Measurements from ENCODE around the gene PKNOX2.

The PKNOX2 gene

DNA sequence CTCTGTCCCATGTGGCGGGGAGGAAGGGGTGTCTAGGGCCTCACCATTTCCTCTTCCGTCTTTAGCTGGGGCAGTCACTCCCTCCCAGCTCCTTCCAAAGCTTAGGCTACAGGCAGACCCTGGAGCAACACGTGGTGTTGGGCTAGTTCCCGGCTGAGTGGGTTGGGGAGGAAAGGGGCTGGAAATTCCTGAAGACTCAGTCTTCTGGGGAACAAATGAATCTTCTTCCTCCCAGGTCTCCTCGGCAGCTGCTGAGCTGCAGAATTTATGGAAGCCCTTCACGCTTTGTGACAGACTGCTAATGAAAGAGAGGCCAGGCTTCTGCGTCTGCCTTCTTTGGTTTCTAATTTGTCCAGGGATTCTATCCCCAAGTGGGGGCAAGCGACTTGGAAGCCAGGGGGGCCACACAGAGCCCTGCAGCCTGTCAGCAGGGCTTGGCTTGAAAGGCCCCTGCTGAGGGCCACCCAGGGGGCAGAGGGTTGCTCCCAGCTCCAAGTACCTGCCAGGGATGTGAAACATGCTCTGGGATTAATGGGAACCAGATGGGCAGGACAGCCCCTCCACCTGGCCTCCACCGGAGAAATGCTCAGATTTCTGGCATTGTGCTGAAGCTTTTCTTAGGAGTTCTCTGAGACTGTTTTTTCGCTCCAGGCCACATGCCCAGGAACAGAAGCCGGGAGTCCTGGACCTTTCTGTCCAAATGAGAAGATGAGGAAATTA is 123.1 kb downstream of the PKNOX2 start:
- no peak for DNase-seq (ENCODE audit: low read depth)

DNA sequence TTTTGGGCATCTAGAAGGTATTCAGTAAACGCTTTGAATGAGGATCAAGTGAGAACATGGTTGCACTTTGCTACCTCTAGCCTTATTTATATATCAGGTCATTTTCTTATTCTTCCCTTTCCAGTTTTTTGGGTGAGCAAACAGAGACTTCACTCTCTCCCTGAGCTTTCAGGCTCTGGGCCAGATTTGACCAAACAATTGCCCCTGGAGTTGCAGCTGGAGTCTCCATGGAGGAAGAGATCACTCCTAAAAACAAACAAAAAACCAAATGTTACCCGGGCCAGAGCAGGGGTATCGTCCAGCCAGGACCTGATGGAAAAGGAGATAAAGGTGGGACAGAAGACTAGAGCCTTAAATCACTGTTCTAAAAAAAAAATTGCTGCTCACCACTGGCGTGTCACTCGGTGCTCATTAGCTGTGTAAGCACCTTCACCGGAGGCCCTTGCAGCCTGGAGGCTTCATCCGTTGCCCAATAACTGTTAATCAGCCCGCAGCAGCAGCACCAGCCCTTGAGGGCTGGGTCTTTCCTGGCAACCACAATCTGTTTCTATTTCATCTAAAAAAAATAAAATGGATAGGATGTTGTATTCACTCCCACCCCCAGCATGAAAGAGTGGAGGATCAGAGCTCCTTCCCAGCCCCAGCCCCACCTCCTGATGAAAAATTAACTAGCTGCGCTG is 125.0 kb downstream of the PKNOX2 start:
- DNase-seq (ENCODE audit: low read depth): no peak

DNA sequence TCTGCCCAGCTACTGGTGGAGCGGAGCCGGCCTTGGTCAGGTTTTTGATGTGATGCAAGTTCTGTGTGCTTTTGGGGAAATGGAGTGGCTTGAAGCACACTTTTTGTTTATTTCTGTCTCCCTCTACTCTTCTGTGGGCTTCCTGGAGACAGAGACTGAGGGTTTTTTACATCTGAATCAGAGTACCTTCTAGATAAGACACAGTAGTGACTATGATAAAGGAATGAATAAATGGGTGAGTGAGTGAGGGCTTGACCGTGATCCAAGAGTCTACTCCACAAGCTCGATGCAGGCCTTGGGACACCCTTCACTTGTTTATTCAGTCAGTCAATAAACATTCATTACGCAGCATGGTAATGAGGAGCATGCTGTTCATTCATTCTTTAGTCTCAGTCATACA is 125.7 kb downstream of the PKNOX2 start:
- no peak for DNase-seq (ENCODE audit: low read depth)

DNA sequence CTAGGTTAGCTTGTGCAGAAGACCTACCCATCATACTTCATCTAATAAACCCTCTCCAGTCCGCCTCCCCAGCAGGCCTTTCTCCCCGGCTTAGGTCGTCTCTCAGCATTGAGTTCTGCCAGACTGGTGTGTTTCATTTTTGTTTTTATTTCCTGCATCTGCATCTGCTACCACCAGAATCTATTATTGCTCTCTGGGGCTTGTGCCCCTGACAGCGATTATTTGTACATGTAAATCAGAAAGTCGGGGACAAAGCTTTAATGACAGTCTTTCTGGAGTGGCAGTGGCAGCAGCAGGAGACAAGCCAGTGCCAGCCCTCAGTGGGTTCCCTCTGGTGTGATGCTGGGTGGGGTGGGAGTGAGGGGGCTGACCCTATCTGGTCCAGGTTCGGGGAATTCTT is 127.5 kb downstream of the PKNOX2 start:
- DNase-seq (ENCODE audit: low read depth): no peak

DNA sequence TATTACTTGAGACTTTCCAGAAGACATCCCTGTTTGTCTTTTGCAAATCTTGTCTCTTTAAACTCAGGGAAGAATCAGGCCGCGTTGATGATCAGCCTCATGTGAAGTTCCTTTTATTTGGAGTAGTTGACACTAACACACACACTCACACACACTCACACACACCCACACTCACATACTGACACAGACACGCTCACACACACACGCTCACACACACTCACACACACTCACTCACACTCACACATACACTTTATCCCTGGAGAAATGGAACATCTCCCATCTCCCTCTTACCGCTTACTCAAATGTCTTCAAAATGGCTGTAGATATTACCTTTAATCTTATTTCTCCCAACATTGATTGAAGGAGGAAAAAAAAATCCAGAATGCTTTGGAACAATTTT is 129.0 kb downstream of the PKNOX2 start:
- no peak for DNase-seq (ENCODE audit: low read depth)

DNA sequence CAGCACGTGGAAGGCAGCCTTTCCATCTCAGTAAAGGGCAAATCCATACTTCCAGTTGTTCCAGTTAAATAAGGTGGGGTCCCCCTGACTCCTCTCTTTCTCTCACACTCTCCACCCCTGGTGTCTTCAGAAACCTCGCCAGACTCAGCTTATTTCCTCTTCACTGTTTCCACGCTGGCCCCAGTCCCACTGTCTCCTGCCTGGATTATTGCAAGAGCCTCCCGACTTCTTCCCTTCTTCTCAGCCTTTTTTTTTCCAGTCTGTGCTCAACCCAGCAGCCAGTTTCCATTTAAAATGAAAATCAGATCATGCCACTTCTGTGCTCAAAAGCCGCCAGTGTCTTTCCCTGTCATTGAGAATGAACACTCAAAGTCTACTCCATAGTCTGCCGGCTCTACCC is 131.4 kb downstream of the PKNOX2 start:
- no peak for DNase-seq (ENCODE audit: low read depth)

GRCh38 chr11:125297346-125297915 is 132.9 kb downstream of the PKNOX2 start:
- DNase-seq (ENCODE audit: low read depth): no peak

GRCh38 chr11:125299061-125299615 is 134.6 kb downstream of the PKNOX2 start:
- no peak for DNase-seq (ENCODE audit: low read depth)

DNA sequence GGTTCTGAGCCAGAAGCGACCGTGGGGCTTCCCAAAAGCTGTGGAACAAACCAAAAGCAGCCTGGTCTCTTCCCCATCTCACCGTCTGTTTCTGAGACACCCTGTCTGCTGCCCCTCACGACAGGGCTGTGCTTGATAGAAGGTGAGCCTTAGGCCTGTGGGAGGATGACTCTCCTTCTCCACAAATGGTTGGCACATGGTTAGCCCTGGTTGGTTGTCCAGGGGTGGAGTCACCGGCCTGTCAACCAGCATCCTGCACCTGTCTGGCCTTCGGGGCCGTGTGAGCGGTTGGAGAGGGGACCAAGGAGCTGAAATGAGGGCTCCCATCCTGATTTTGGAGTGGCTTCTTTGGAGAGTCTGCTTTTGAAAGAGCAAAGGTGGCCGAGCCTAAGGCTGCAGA is 135.3 kb downstream of the PKNOX2 start:
- DNase-seq (ENCODE audit: low read depth): no peak

DNA sequence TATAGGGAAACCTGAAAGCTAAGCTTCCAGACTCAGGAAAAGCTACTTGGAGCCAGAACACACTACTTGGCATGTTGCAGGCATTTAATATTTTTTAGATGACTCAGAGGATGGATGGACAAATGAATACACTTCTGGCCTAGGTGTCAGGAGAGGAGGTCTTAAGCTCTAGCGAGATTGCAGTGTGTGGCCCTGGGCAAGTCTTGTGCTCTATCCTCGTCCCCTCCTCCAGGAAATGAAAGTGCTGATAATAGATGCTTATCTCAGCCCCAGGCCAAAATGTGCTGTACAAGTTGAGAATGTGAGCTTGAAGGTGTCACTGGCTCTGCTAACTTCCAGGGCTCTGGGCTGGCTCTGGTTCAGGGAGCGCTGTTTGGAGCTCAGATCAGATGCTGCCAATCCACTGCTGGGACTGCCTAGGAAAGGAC is 136.3 kb downstream of the PKNOX2 start:
- no peak for DNase-seq (ENCODE audit: low read depth)

GRCh38 chr11:125301346-125301745 is 136.8 kb downstream of the PKNOX2 start:
- DNase-seq (ENCODE audit: low read depth): no peak

DNA sequence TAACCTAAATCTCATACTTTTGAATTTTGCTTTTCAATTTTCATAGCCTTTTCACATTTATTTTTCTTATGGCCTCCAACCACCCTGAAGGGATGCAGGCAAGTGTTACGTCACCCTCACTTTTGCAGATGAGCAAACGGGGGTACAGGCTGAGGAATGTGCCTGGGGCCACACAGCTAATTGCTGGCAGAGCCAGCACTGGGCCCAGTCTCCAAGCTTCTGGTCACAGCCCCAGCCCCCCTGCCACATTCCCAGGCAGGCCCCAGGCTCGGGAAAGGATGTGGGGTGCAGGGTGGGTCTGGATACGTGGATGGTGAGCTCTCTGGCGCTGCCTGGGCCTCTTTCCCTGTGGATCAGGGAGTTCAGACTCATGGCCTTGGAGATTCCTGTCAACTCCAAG is 138.6 kb downstream of the PKNOX2 start:
- no peak for DNase-seq (ENCODE audit: low read depth)

GRCh38 chr11:125303694-125304093 is 139.1 kb downstream of the PKNOX2 start:
- no peak for DNase-seq (ENCODE audit: low read depth)

- DNase-seq (ENCODE audit: low read depth): no peak
Measured at GRCh38 chr11:125304136-125304535, 139.6 kb downstream of the PKNOX2 start.

DNA sequence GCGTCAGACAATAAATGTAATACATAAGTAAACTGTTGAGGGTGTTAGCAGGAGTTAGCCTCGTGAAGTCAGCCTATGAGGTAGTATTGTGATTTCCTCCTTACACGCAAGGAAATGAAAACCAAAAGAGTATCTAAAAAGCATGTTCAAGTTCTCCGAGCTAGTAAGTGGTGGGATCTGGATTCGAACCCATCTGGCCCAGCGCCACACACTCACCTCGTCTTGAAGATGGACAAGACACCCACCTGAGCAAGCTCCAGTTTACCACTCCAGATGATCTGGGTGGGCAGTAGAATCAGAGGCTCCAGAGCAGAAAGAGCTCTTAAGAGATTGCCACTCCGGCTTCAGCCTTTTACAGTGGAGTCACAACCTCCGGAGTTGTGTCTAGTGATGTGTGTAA is 140.3 kb downstream of the PKNOX2 start:
- DNase-seq (ENCODE audit: low read depth): no peak

GRCh38 chr11:125305345-125305744 is 140.8 kb downstream of the PKNOX2 start:
- no peak for DNase-seq (ENCODE audit: low read depth)

- DNase-seq (ENCODE audit: low read depth): no peak
Measured at GRCh38 chr11:125306476-125306875, 141.9 kb downstream of the PKNOX2 start.

- no peak for DNase-seq (ENCODE audit: low read depth)
Measured at GRCh38 chr11:125308246-125308645, 143.7 kb downstream of the PKNOX2 start.

GRCh38 chr11:125312391-125312790 is 147.8 kb downstream of the PKNOX2 start:
- DNase-seq (ENCODE audit: low read depth): no peak

DNA sequence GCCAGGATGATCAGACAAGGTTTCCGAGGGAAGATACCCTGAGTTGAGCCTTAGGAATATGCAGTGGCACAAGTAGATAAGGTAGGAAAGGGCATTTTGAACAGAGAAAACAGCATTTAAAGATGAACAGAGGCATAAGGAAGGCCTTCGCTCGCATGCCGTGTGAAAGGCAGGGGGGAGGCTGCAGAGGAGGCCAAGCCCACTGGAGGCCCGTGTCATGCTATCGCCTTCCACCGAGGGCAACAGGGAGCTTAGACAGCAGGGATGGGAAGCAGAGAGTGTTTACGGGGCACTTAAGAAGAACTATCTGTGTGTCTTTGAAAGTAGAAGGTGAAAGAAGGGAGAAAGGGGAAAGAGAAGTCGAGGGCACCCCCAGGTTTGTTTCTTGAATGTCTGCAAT is 148.3 kb downstream of the PKNOX2 start:
- DNase-seq (ENCODE audit: low read depth): no peak

- DNase-seq (ENCODE audit: low read depth): no peak
Measured at GRCh38 chr11:125313271-125314219, 149.0 kb downstream of the PKNOX2 start.

Data from stimulated activated CD8-positive, alpha-beta memory T cell treated with anti-CD3 and anti-CD28 coated beads, Interleukin-7, amount 100 ng/mL, for 24 hours (primary cell).